Left renal pelvis (tissue), 4 donors: ENCODE measurements around the gene CAPZA2. TPM values are rescaled to one million over a fixed set of nuclear protein-coding genes. Genes with fewer than 3 reads are reported as not detected.
"Not testable (repeated sequence)": the region's sequence is repeated elsewhere in the genome, so short reads cannot be mapped to it uniquely, and the experiment has no call there.

Experiments
- DNase-seq, 4 donors: peaks; one replicate each; pipeline ENCODE4 v3.0.0-alpha.2; 2013; ENCODE audit warnings: low read depth in 4 of 4, low spot score in 3 of 4
- polyA plus RNA-seq, 4 donors: library from polyadenylated mRNA; unstranded; fragments of 120-200 nt; gene quantifications; one replicate each; pipeline ENCODE4 v1.2.1, GENCODE V29; 2013; ENCODE audit not compliant: insufficient read length in 4 of 4

CAPZA2 gene
- polyA plus RNA-seq, 4 donors = 121 to 241 (median 184) TPM

DNA sequence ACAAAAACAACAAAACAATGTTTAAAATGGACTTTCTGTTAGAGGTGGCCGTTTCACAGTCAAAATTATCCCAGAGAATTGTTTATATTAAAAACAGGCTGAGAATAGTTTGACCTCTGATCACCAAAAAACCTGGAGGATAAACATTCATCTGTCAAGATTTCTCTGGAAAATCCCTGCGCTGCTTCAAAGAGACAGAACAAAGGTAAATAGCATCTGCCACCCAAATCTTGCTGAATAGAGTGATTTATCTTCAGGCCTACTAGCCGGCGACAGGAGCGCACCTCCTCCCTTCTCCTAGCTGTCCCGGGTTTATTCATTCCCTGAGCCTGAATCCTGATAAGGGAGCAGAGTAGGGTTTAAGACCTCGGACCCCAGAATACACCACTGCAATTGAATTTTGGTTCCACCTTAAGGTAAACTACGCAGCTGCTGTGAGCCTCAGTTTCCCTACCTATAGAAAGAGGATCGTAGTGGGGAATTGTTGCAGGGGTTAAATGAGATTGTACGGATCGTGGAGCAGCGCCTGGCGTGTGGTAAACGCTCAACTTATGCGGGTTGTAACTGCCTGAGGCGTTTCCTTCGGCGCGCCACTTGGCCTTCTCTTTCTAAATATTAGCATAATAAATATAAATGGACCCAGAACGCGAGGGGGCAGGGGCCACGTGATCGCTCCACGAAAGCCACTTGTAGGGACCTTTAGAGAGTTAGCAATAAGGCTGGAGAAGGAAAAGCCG lies 90.4 kb downstream of the CAPZA2 start:
- peak in 2 of 4 donors; percentile 31 to 40 for DNase-seq

DNA sequence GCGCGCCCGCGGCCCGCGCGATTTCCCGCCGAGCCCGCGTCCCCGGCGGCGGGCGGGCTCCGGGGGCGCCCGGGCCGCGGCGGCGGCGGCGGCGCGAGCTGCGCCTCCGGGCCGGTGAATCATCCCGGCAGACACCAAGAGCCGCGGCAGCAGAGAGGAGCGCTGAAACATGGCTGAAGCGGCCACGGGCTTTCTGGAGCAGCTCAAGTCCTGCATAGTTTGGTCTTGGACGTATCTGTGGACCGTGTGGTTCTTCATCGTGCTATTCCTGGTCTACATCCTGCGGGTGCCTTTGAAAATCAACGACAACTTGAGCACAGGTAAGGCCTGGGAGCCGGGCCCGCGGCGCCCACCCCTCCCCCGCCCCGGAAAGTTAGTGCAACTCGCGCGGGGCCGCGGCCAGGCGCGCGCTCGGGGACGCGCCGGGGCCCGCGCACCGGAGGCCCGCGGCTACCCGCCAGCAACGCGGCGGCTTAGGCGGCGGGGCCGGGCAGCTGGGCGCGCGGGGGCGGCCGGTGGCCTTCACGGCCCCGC lies 91.1 kb downstream of the CAPZA2 start, which contains the start of gene ST7:
Gene ST7, plus strand, starts transcription at position 130 of the 534 bp plus-strand sequence. Its CDS starts 40 bp downstream, at position 170.
- peak; percentile 59 to 71 (median 62) for DNase-seq

DNA sequence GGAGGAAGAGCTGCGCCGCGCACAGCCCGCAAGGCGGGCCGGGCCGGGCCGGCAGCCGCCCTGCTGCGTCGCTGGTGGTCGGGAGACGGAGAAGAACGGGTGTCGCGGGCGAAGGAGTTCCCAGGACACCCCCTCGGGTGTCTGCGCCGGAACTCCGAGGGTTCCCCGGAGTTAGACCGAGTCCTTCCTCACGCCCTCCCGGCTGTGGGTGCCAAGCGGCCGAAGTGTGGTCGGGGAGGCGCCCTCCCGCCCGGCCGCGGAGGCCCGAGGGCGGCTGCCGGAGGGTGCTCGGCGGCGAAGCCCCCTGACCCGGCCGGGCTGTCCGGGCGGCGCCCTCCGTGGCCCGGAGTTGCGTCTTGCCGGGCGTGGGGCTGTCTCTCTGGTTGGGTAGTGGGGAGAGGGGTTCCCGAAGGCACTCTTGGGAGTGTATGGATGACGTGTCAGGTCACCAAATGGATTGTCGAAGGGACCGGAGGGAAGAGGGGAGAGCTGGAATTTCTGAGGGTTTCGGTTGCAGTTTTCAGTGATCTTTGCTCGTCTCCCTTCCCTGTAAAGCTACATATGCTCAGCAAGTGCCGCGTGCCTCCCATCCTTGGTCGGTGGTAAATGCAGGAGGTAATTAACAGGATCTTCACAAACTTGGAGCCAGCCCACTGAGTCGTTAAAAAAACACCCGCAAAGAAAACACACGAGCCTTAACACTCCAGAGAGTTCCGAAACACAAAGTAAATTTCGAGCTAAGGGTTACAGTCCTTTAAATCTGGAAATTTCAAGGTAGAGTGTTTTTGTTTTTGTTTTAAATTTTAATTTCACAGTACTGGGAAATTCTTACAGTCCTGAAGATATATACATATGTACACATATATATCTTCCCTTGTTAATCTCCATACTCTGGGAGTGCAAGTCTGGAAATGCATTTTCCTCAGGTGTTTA lies 91.8 kb downstream of the CAPZA2 start:
- DNase-seq = peak; percentile 58 to 81 (median 66)

DNA sequence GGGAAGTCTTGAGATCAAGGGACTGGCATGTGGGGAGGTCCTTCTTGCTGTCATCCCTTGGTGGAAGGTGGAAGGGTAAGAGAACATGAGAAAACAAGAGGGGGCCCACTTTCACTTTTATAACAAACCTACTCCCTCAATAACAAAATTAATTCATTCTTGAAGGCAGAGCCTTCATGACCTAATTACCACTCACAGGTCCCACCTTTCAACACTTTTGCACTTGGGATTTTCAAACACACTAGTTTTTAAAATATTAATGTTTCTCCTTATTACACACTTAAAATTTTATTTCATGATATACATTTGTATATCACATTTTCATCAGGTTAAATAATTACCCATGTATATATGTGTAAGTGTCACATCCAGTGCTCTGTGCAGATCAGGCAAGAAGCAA lies 93.0 kb downstream of the CAPZA2 start:
- DNase-seq = no peak

DNA sequence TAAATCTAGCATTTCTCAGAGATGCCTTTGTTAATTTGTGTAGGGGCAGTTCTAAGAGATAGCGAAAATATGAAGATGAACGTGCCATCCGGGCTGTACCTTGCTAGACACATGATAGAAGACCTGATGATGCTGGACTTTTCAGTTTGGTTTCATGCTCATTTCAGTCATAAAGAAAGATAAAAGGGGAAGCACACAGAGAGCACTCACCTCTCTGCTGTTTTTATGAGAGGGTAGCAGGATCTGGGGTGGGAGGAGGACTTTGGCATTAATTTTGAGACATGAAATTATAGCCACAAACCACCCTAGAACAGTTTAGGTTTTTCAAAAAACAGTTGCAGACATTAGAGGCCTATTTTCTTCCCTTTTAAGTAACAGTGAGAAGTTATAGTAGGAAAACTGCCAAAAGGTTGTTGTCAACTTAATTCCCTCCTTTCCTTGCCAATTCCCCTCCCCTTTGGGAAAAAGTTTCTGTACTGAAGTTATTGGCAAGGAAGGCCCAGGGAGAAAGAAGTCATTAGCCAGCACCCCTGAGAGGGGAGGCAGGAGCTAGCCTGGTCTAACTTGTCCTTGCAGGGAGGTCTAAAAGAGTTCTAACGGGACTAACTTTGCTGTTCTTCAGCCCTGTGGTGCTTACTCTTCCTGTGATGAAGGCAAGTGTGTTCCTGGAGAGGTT lies 93.6 kb downstream of the CAPZA2 start:
- DNase-seq = no peak

DNA sequence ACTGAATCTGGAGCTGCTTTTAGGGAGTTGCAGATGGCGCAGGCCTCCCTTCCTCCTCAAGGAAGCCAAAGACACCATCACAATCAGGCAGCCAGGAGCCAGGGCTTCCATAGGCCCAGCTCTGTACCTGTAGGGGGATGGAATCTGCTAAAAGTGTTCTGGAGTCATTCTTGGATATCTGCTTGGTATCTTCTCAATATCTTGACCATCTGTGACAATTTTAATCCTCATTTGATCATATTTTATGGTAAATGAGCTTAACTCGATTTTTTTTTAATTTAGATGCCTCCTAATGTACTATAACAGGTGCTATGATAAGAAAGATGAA lies 94.1 kb downstream of the CAPZA2 start:
- no peak for DNase-seq

DNA sequence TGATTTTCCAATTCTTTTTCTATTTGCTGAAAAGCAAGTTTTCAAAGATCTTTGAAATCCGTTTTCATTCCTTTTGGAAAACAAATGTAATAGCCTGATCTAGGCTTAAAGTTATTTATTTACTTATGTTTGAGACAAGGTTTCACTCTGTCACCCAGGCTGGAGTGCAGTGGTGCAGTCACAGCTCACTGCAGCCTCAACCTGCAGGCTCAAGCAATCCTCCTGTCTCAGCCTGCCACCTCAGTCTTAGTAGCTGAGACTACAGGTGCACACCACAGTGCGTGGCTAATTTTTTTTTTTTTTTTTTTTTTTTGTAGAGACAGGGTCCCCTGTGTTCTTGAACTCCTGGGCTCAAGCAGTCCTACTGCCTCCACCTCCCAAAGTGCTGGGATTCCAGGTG lies 95.5 kb downstream of the CAPZA2 start:
- DNase-seq = no peak

DNA sequence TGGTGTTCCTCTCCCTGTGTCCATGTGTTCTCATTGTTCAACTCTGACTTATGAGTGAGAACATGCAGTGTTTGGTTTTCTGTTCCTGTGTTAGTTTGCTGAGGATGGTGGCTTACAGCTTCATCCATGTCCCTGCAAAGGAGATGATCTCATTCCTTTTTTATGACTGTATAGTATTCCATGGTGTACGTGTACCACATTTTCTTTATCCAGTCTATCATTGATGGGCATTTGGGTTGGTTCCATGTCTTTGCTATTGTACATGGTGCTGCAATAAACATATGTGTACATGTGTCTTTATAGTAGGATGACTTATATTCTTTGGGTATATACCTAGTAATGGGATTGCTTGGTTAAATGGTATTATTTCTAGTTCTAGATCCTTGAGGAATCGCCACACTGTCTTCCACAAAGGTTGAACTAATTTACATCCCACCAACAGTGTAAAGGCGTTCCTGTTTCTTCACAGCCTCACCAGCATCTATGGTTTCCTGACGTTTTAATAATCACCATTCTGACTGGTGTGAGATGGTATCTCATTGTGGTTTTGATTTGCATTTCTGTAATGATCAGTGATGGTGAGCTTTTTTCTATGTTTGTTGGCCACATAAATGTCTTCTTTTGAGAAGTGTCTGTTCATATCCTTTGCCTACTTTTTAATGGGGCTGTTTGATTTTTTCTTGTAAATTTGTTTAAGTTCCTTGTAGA lies 99.7 kb downstream of the CAPZA2 start:
- not testable (repeated sequence) for DNase-seq

DNA sequence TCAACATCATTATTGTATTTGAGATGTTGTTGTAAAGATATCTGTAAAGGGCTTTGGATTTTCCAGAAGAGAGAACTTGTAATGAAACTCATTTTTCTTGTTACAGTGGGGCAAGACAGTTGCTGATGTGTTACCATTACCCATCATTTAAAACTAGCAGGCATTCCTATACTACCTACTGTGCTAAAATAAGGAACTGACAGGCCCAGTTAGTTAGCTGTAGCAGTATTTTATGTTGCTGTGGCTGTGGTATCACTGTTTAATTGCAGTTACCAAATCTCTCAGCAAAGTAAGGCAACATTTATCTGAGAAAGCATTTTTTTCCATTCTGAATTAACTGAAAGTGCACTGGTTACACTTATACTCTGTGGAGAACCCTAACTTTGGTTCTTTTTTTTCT lies 100.8 kb downstream of the CAPZA2 start:
- no peak for DNase-seq

DNA sequence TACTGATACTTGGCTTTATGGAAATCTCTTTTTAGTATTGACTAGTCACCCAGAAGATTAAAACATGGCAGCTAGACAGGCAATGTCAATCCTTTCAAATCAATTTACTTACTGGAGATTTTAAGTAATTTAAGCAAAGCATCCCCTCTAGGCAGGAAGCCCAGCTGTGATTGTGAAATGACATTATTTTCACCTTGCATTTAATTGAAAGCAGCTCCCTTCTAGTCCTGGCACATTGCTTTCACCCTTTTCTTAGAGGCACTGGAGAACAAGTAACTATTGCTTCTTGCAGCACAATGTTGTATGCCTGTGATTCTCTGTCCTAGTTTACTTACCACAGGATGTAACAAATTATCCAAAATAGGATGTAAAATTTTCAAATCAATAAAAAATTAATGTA lies 104.2 kb downstream of the CAPZA2 start:
- no peak for DNase-seq

DNA sequence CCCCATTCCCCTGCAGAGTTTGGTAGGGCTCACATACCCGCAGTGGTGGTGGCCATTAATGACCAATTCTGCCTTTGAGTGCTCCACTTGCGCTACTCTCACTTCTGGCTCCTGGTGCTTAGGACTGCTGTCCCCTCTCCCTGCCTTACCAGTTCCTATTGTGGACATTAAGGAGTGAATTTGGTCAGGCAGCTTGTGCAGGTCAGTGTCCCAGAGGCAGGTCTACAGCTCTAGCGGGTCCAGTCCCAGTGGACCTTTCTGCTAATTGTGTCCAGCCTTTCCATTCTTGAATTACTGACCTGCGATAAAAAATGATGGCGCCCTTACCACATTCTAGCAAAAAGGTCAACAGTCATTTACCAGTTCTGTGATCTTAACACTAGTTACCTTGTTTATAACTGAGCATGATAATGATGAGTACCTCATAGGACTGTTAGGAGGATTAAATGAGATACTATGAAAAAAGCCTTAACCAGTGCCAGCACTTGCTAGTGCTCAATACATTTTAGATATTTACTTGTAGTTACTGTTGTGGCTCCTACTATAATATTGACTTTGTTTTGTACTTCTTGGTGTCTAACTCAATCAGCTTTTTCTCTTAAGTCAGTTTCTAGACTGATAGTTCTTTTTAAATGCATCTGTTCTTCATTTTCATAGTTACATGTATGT lies 105.0 kb downstream of the CAPZA2 start:
- no peak for DNase-seq

DNA sequence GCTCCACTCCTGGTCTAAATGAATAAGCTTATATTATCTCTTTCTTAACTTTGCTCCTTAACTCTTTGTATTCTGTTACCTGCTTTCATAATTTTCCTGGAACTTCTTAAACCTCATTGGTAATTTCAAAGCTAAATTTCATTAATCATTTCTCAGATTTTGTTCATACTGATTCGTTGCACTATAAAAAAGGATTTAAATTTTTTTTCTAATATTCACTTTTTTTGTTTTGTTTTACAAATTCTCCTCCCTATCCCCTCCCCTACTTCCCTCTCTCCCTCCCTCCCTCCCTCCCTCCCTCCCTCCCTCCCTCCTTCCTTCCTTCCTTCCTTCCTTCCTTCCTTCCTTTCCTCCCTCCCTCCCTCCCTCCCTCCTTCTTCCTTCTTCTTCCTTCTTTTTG lies 105.6 kb downstream of the CAPZA2 start:
- no peak for DNase-seq

DNA sequence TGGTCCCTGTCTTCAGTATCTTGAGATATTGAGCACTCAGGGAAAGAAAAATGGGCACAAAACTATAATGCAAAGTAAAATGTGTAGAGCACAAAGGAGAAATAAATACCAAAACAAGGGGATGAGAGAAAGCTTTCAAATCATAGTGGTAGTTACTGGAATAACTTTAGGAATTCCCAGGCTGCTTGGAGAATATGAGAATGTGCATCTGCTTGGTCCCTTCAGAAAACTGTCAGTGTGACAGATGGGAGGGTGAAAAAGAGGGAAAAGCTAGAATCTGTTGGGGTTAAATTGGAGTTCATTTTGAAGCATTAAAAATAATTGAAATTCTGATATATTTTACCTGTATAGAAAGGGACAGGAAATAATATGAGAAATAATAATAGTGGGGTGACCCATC lies 106.2 kb downstream of the CAPZA2 start:
- DNase-seq = no peak

DNA sequence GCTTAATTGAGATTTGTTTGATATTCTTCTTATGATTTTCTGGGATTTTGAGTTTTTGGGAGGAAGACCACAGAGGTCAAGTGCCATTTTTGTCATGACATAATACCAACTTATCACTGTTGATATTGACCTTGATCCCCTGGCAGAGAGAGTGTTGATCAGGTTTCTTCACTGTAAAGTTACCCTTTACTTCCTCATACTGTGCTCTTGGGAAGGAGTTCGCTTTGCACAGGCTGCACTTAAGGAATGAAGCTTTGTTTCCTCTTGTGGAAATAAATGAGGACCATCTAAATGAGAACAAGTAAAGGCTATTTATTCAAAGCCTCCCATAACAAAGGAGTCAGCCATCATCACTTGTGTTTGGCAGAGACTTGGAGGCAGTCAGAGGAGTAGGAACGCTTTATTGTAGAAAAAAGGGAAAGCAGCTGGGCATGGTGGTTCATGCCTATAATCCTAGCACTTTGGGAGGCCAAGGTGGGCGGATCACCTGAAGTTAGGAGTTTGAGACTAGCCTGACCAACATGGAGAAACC lies 107.0 kb downstream of the CAPZA2 start:
- no peak for DNase-seq

DNA sequence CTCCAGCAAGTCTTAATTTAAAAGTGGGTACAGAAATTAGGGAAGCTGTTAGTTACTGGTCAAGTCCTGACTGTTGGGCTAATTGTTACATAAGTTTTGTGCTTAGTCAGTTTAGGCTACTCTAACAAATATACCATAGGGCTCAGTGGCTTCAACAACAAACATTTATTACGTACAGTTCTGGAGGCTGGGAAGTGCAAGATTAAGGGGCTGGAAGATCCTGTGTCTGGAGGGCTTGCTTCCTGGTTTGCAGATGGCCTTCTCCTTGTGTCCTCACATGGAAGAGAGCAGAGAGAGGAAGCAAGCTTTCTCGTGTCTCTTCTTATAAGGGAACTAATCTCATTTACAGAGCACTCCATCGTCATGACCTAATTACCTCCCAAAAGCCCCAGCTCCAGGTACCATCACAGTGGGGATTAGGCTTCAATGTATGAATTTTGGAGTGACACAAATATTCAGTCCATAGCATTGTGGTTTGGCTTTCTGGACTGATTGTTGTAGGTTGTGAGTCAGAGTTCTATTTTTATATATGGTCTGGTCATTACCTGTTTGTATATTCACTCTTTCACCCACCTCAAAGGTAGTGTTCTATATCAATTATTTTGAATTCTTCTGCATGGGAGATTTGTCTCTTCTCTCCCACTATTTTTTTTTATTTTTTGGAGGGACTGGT lies 108.0 kb downstream of the CAPZA2 start:
- no peak for DNase-seq

DNA sequence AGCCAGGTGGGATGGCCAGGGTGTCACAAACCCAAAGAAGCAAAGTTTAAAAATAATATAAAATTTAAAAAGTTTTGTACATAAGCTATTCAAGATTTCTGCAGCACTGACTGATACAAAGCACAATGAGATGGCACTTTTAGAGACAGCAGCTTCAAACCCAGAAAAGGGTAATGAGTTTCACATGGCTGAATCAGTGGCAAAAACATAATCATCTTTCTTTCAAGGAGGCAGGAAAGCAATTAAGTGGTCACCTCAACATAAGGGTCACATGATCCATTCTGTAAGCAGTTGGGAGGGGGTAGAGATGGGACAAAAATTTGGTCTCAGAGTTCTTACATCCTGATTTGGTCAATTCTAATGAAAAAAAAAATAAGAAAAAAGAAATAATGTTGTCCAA lies 108.8 kb downstream of the CAPZA2 start:
- DNase-seq = not testable (repeated sequence)
